ENCODE data around the gene SLC29A4. TPM values are rescaled to one million over a fixed set of nuclear protein-coding genes. Genes with fewer than 3 reads are reported as not detected.

SLC29A4 gene
- total RNA-seq, 4 donors from 2014 or later = 1.7 to 5.4 (median 3.6) TPM

DNA sequence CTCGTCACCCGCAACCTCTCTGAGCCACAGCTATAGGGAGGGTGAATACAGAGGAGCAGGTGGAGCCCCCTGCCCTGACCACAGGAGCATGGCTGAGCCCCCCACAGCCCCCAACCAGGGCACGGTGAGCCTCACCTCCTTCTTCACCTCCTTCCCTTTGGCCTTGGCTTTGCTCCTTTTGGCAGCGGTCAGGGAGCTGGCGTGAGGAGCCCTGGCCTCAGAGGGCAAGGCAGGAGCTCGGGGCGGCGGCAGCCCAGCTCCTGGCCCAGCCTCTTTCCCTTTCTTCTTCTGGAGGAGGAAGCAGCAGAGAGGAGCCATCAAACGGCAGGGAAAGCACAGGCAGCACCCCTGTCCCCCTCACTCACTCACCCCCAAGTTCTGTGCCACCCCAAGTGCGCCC lies 42.2 kb downstream of the SLC29A4 start:
- Histone ChIP-seq H3K27ac (no peak overlapping the region), H3K4me1 (no peaks in the 10 kb centered on the region), H3K9me3 (no peaks in the 10 kb centered on the region), H3K4me3 (no peak overlapping the region), H3K27me3 (no peaks in the 10 kb centered on the region), H3K36me3 (peaks cover 0 to 42% of the 10 kb centered on the region in 2 donors)
- intact Hi-C loops (cut with DNase I; ENCODE audit: low total_unique reads) (no loop called here), in situ Hi-C loops (cut with MboI; ENCODE audit: low sequenced_read_pairs in 4 of 4) (no loop called here)
- DNase-seq (no peak), ATAC-seq (no peak)
- TF ChIP-seq, protein P1, sequence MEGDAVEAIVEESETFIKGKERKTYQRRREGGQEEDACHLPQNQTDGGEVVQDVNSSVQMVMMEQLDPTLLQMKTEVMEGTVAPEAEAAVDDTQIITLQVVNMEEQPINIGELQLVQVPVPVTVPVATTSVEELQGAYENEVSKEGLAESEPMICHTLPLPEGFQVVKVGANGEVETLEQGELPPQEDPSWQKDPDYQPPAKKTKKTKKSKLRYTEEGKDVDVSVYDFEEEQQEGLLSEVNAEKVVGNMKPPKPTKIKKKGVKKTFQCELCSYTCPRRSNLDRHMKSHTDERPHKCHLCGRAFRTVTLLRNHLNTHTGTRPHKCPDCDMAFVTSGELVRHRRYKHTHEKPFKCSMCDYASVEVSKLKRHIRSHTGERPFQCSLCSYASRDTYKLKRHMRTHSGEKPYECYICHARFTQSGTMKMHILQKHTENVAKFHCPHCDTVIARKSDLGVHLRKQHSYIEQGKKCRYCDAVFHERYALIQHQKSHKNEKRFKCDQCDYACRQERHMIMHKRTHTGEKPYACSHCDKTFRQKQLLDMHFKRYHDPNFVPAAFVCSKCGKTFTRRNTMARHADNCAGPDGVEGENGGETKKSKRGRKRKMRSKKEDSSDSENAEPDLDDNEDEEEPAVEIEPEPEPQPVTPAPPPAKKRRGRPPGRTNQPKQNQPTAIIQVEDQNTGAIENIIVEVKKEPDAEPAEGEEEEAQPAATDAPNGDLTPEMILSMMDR (IDR thresholded peaks at IDR 0.05 in 4 of 5, conservative IDR thresholded peaks at IDR 0.05 in 1 of 5) = no peak
- no peak for TF ChIP-seq POLR2A (IDR thresholded peaks at IDR 0.05)

DNA sequence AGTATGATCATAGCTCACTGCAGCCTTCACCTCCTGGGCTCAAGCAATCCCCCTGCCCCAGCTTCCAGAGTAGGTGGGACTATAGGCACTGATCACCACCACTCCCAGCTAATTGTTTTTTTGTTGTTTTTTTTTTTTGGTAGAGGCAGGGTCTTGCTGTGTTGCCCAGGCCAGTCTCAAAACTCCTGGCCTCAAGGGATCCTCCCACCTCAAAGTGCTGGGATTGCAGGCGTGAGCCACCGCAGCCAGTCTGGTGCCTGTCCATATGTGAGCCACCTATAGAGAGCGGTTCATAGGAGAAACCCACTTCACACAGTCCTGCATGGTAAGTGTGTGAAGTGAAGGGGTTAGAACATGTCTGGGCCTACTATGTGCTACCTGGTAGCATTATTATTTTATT lies 47.5 kb downstream of the SLC29A4 start:
- TF ChIP-seq POLR2A (IDR thresholded peaks at IDR 0.05) = no peak
- TF ChIP-seq, protein P1 (IDR thresholded peaks at IDR 0.05 in 4 of 5, conservative IDR thresholded peaks at IDR 0.05 in 1 of 5) = no peak
- in situ Hi-C loops (cut with MboI; ENCODE audit: low sequenced_read_pairs in 4 of 4) (no loop called here), intact Hi-C loops (cut with DNase I; ENCODE audit: low total_unique reads) (no loop called here)

GRCh38 chr7:5332579-5332978 lies 49.8 kb downstream of the SLC29A4 start:
- no peaks in the 10 kb centered on the region for H3K4me1 ChIP-seq
- no peaks in the 10 kb centered on the region for H3K27me3 ChIP-seq
- in situ Hi-C loops (cut with MboI; ENCODE audit: low sequenced_read_pairs in 4 of 4) = no loop called here
- no peak for ATAC-seq
- no peak overlapping the region for H3K4me3 ChIP-seq
- no peak overlapping the region for H3K27ac ChIP-seq
- no peak for DNase-seq
- intact Hi-C loops (cut with DNase I; ENCODE audit: low total_unique reads) = no loop called here
- no peak for TF ChIP-seq POLR2A (IDR thresholded peaks at IDR 0.05)
- TF ChIP-seq, protein P1 (IDR thresholded peaks at IDR 0.05 in 4 of 5, conservative IDR thresholded peaks at IDR 0.05 in 1 of 5) = no peak
- H3K36me3 ChIP-seq = peaks cover 0 to 37% of the 10 kb centered on the region in 2 donors
- H3K9me3 ChIP-seq = no peaks in the 10 kb centered on the region

More for the DNA sequence above, 47.5 kb downstream of the SLC29A4 start:
- Histone ChIP-seq H3K4me1 (no peaks in the 10 kb centered on the region), H3K27ac (no peak overlapping the region), H3K4me3 (no peak overlapping the region), H3K36me3 (peaks cover 0 to 26% of the 10 kb centered on the region in 2 donors), H3K27me3 (no peaks in the 10 kb centered on the region), H3K9me3 (no peaks in the 10 kb centered on the region)
- ATAC-seq = no peak
- no peak for DNase-seq

- no peak overlapping the region for H3K4me3 ChIP-seq
- no peaks in the 10 kb centered on the region for H3K4me1 ChIP-seq
- no peaks in the 10 kb centered on the region for H3K9me3 ChIP-seq
- intact Hi-C loops (cut with DNase I; ENCODE audit: low total_unique reads) = no loop called here
- ATAC-seq (no peak), DNase-seq (no peak)
- no peaks in the 10 kb centered on the region for H3K27me3 ChIP-seq
- in situ Hi-C loops (cut with MboI; ENCODE audit: low sequenced_read_pairs in 4 of 4) = no loop called here
- TF ChIP-seq, protein P1 (IDR thresholded peaks at IDR 0.05 in 4 of 5, conservative IDR thresholded peaks at IDR 0.05 in 1 of 5) = no peak
- TF ChIP-seq POLR2A (IDR thresholded peaks at IDR 0.05) = no peak
- H3K36me3 ChIP-seq = peaks cover 0 to 45% of the 10 kb centered on the region in 2 donors
- no peak overlapping the region for H3K27ac ChIP-seq
These were observed 50.6 kb downstream of the SLC29A4 start for GRCh38 chr7:5333121-5334045.

Data from gastrocnemius medialis (tissue), 4 donors.